ENCODE results near the gene WFS1.

The WFS1 gene

GRCh38 chr4:6327220-6327917 lies 57.7 kb downstream of the WFS1 start:
- DNase-seq = peak; percentile 86 to 87

- no peak for DNase-seq
Measured at GRCh38 chr4:6328526-6328925, 58.9 kb downstream of the WFS1 start.

GRCh38 chr4:6329478-6330383 lies 60.1 kb downstream of the WFS1 start:
- DNase-seq = no peak

- DNase-seq = no peak
Measured at GRCh38 chr4:6330384-6330767, 60.7 kb downstream of the WFS1 start.

- DNase-seq = peak; percentile 44 to 47
Measured at GRCh38 chr4:6331018-6331417, 61.4 kb downstream of the WFS1 start.

- no peak for DNase-seq
Measured at GRCh38 chr4:6331468-6331867, 61.8 kb downstream of the WFS1 start.

- peak; percentile 46 to 48 for DNase-seq
Measured at GRCh38 chr4:6332042-6332668, 62.5 kb downstream of the WFS1 start.

GRCh38 chr4:6332669-6333050 lies 63.0 kb downstream of the WFS1 start:
- DNase-seq = no peak

GRCh38 chr4:6333301-6334202 lies 63.9 kb downstream of the WFS1 start:
- peak; percentile 46 to 47 for DNase-seq

- no peak for DNase-seq
Measured at GRCh38 chr4:6334203-6334887, 64.7 kb downstream of the WFS1 start.

GRCh38 chr4:6335040-6335590 lies 65.5 kb downstream of the WFS1 start:
- no peak for DNase-seq

GRCh38 chr4:6336166-6336565 lies 66.5 kb downstream of the WFS1 start:
- DNase-seq = no peak

- no peak for DNase-seq
Measured at GRCh38 chr4:6337331-6337935, 67.8 kb downstream of the WFS1 start.

GRCh38 chr4:6338175-6338950 lies 68.7 kb downstream of the WFS1 start:
- DNase-seq = no peak

GRCh38 chr4:6338951-6339817 lies 69.5 kb downstream of the WFS1 start:
- no peak for DNase-seq

GRCh38 chr4:6339818-6340445 lies 70.3 kb downstream of the WFS1 start:
- no peak for DNase-seq

GRCh38 chr4:6340446-6341015 lies 70.9 kb downstream of the WFS1 start:
- no peak for DNase-seq

GRCh38 chr4:6341696-6342095 lies 72.0 kb downstream of the WFS1 start:
- DNase-seq = no peak
